Osteocyte (in vitro differentiated cells): ENCODE data around the gene SRGAP1. TPM values are rescaled to one million over a fixed set of nuclear protein-coding genes. Genes with fewer than 3 reads are reported as not detected.
"Not testable (repeated sequence)": the region's sequence is repeated elsewhere in the genome, so short reads cannot be mapped to it uniquely, and the experiment has no call there.

Source experiments
- DNase-seq: peaks from one replicate; pipeline ENCODE4 v3.0.0; 2021; ENCODE audit warnings: mixed read lengths; ENCODE audit not compliant: unreplicated experiment; ENCODE audit errors: extremely low spot score
- H3K27ac Mint-ChIP-seq: one replicate; pipeline ENCODE4 v1.8.0; 2021; ENCODE audit warnings: mild to moderate bottlenecking, mixed read lengths; ENCODE audit not compliant: unreplicated experiment
- H3K27me3 Mint-ChIP-seq: one replicate; pipeline ENCODE4 v1.8.0; 2021; ENCODE audit warnings: mixed read lengths; ENCODE audit not compliant: unreplicated experiment
- H3K36me3 Mint-ChIP-seq: one replicate; pipeline ENCODE4 v1.8.0; 2021; ENCODE audit warnings: mixed read lengths; ENCODE audit not compliant: unreplicated experiment
- H3K4me1 Mint-ChIP-seq: one replicate; pipeline ENCODE4 v1.8.0; 2021; ENCODE audit warnings: mixed read lengths; ENCODE audit not compliant: unreplicated experiment
- H3K4me3 Mint-ChIP-seq: one replicate; pipeline ENCODE4 v1.8.0; 2021; ENCODE audit warnings: mild to moderate bottlenecking, moderate library complexity, mixed read lengths; ENCODE audit not compliant: unreplicated experiment
- H3K9me3 Mint-ChIP-seq: one replicate; pipeline ENCODE4 v1.8.0; 2021; ENCODE audit warnings: mixed read lengths; ENCODE audit not compliant: unreplicated experiment
- total RNA-seq: library from RNA; stranded (reverse); gene quantifications from 2 replicates; pipeline ENCODE4 v1.2.1, GENCODE V29; 2021
- TF ChIP-seq, protein P1 (sequence below): fragments of 200-600 bp; sonication (generic); IDR thresholded peaks from 2 replicates; pipeline ENCODE4 v1.5.0; 2021; ENCODE audit warnings: antibody characterized with exemption, mild to moderate bottlenecking, moderate library complexity

Gene SRGAP1
- total RNA-seq, 1 donor from 2014 or later: 11.0 TPM

DNA sequence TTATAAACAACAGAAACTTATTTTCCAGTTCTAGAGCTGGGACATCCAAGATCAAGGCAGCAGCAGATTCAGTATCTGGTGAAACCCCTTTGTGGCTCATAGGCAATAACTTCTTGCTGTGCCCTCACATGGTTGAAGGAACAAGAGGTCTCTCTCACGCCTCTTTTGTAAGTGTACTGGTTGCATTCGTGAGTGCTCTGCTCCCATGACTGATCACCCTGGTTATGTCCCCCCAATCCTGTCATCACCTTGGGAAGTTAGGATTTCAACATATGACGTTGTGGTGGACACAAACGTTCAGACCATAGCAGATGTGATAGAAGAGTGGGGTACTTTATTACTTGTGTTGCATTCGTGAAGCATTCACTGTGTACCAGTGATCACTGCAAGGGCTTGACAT, 184.0 kb downstream of the SRGAP1 start:
- Mint-ChIP-seq H3K4me3 (no peak overlapping the region), H3K27ac (no peak overlapping the region)
- TF ChIP-seq, protein P1, sequence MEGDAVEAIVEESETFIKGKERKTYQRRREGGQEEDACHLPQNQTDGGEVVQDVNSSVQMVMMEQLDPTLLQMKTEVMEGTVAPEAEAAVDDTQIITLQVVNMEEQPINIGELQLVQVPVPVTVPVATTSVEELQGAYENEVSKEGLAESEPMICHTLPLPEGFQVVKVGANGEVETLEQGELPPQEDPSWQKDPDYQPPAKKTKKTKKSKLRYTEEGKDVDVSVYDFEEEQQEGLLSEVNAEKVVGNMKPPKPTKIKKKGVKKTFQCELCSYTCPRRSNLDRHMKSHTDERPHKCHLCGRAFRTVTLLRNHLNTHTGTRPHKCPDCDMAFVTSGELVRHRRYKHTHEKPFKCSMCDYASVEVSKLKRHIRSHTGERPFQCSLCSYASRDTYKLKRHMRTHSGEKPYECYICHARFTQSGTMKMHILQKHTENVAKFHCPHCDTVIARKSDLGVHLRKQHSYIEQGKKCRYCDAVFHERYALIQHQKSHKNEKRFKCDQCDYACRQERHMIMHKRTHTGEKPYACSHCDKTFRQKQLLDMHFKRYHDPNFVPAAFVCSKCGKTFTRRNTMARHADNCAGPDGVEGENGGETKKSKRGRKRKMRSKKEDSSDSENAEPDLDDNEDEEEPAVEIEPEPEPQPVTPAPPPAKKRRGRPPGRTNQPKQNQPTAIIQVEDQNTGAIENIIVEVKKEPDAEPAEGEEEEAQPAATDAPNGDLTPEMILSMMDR: no peak

DNA sequence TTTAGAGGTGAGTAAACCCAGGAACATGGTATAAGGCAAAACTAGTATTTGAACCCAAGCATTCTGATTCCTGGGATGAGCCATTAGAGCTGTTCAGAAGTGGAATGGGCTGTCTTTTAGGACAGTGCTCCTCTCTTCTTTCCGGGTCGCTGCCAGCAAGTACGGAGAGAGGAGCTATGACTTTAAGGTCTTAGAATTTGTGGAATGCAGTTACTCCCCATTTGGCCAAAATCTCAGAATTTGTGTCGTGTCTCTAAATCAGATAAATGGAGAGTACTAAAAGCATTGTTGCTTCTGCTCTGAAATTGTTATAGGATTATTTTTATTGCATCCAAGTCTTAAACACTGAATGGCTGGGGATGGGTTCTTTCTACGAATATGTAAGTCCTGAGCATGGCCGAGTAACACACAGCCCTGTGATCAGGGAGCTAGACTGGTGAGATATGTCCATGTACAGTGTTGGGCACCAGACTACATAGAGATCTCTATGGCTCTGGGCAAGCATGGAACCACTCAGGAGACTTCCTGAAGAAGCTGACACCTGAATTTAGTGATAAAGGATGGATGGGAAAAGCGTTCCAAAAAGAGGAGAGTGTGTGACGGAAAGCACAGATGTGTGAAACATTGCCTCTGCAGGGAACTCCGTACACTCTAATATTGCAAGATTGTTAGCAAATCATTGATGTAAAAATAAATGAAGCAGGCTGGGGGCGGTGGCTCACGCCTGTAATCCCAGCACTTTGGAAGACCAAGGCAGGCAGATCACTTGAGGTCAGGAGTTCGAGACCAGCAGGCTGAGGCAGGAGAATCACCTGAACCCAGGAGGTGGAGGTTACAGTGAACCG, 184.7 kb downstream of the SRGAP1 start:
- Mint-ChIP-seq H3K9me3 (no peaks in the 10 kb centered on the region), H3K27me3 (no peaks in the 10 kb centered on the region), H3K27ac (peak overlapping the region; percentile 48), H3K36me3 (no peaks in the 10 kb centered on the region), H3K4me1 (peaks cover 33% of the 10 kb centered on the region), H3K4me3 (no peak overlapping the region)
- DNase-seq: no peak
- TF ChIP-seq, protein P1: no peak

More for the DNA sequence above, 184.0 kb downstream of the SRGAP1 start:
- no peaks in the 10 kb centered on the region for H3K27me3 Mint-ChIP-seq
- peaks cover 34% of the 10 kb centered on the region for H3K4me1 Mint-ChIP-seq
- H3K9me3 Mint-ChIP-seq: no peaks in the 10 kb centered on the region
- H3K36me3 Mint-ChIP-seq: no peaks in the 10 kb centered on the region
- no peak for DNase-seq

DNA sequence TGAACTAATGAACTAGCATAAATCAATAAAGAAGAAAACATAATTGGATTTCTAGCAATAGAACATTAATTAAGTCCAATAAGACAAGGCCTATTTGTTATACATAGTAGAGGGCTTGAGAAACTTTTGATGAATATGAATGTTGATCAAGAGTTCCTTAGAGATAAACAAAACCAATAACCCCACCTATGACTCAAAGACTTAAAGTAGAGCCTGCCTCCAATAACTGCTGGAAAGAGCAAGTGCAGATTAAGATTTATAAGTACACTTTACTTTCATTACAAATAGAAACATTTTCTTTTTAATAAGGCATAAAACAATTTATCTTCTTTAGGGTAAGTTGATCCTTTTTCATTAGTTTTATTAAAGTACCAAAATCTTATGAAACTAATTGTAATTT, 185.7 kb downstream of the SRGAP1 start:
- H3K4me3 Mint-ChIP-seq: no peak overlapping the region
- H3K36me3 Mint-ChIP-seq: no peaks in the 10 kb centered on the region
- no peaks in the 10 kb centered on the region for H3K27me3 Mint-ChIP-seq
- no peaks in the 10 kb centered on the region for H3K9me3 Mint-ChIP-seq
- no peak for DNase-seq
- H3K4me1 Mint-ChIP-seq: peaks cover 24% of the 10 kb centered on the region
- H3K27ac Mint-ChIP-seq: no peak overlapping the region
- TF ChIP-seq, protein P1: no peak

DNA sequence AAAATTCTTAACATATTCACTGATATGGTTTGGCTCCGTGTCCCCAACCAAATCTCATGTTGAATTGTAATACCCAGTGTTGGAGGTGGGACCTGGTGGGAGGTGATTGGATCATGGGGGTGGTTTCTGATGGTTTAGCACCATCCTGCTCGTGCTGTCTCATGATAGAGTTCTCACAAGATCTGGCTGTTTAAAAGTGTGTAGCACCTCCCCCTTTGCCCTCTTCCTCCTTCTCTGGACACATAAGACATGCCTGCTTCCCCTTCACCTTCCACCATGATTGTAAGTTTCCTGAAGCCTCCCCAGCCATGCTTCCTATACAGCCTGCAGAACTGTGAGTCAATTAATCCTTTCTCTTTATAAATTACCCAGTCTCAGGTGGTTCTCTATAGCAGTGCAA, 189.6 kb downstream of the SRGAP1 start:
- DNase-seq, H3K9me3 Mint-ChIP-seq, H3K36me3 Mint-ChIP-seq: not testable (repeated sequence)

DNA sequence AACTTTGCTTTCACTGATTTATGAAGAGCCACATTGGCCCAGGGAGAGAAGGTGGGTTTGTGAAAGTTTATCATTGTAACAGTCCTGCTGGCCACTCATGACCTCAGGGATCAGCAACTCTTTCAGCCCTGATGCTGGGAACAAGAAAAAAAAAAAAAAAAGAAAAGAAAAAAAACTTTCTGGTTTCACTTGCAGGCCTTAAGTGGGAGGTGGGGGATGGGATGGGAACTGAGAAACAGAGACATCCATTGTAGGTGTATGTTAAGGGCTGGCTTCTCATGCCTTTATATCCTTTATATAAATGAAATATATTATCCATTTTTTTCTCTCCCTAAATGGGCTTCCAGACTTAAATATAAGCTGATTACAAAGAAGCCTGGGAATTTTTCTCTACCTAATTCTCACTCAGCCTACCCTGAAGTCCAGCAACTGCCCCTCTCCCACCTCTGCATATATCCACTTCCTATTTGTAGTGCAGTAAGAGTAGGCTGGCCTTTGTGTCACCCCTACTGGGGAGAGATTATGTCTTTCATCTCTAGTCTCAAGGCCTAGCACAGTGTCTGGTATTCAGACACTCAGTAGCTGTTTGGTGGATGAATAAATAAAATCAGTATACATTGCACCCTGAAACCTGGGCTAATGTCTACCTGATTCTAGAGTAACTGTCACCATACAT, 190.5 kb downstream of the SRGAP1 start:
- H3K9me3 Mint-ChIP-seq: no peaks in the 10 kb centered on the region
- no peak overlapping the region for H3K27ac Mint-ChIP-seq
- no peaks in the 10 kb centered on the region for H3K27me3 Mint-ChIP-seq
- TF ChIP-seq, protein P1: no peak
- no peaks in the 10 kb centered on the region for H3K36me3 Mint-ChIP-seq
- H3K4me1 Mint-ChIP-seq: peaks cover 17% of the 10 kb centered on the region
- no peak overlapping the region for H3K4me3 Mint-ChIP-seq
- DNase-seq: no peak

More for the DNA sequence above, 189.6 kb downstream of the SRGAP1 start:
- not testable (repeated sequence) for H3K4me3 Mint-ChIP-seq, H3K27ac Mint-ChIP-seq, H3K27me3 Mint-ChIP-seq
- peaks cover 12% of the 10 kb centered on the region for H3K4me1 Mint-ChIP-seq
